Measurements from ENCODE around the gene SFI1. TPM values are rescaled to one million over a fixed set of nuclear protein-coding genes. Genes with fewer than 3 reads are reported as not detected.
A peak's percentile ranks its signal among the peaks of the same experiment; 100 is the strongest.

Gene SFI1
- total and polyA plus RNA-seq, 2 of the 4 experiments (the other 2 are of a cell fraction), result 9.9 to 12.0 TPM

DNA sequence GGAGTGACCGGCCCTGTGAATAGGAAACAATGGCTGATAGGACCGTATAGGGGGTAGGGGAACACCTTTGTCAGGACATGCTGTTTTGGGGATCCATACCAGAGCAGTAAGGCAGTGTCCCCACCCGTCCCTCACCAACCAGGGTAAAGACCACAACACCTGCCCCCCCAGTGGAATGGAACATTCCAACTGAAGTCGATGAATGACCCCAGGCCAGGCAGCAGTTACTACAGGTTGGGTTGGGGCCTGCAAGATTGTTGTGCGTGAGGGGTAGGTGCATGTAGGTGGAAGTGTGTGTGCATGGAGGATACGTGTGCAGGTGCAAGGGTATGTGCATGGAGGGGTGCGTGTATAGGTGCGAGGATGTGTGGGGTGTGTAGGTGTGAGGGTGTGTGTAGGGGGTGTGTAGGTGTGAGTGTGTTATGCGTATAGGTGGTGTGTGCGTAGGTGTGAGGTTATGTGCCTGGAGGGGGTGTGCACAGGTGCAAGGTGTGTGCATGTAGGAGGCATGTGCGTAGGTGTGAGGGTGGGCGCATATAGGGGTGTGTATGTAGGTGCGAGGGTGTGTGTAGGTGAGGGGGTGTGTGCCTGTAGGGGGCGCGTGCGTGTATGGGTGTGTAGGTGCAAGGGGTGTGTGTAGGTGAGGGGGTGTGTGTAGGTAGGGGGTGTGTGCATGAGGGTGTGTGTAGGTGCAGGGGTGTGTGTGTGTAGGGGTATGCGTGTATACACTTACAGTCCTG lies 132.8 kb downstream of the SFI1 start:
- peak overlapping the region; percentile 69; the same call in 1 of the 2 replicates for H3K4me3 ChIP-seq (ENCODE audit: insufficient read depth, low read depth, low read length)
- H3K4me1 ChIP-seq (ENCODE audit: control insufficient read depth, insufficient read depth, low read length), result peaks cover 27% of the 10 kb centered on the region
- H2AK9ac ChIP-seq (replicated peaks; ENCODE audit: low read depth, low read length, poor library complexity), result peak overlapping the region; percentile 94
- no peak overlapping the region for H2BK20ac ChIP-seq (ENCODE audit: low read depth, low read length)
- in situ Hi-C loops (cut with MboI; ENCODE audit: low sequenced_read_pairs) (no loop called here), dilution Hi-C loops (cut with HindIII; ENCODE audit: low sequenced_read_pairs, unreplicated experiment) (no loop called here), intact Hi-C loops (cut with micrococcal nuclease) (no loop called here)
- H3K36me3 ChIP-seq (ENCODE audit: control insufficient read depth, insufficient read depth, low read length), result peaks cover 13% of the 10 kb centered on the region
- no peak overlapping the region for H2BK15ac ChIP-seq (ENCODE audit: low read depth, low read length)
- ChIA-PET POLR2A (ENCODE audit: unreplicated experiment) (no interaction called here), CTCF (interaction anchor here (0.8 to 1.0 kb wide), 2 partner anchors 50 to 100 kb away, joined by 3 read pairs; no protein-coding TSS in a partner anchor)
- TF ChIP-seq BHLHE40 (IDR thresholded peaks at IDR 0.05; ENCODE audit: low read depth, low read length) (no peak), MAFK (IDR thresholded peaks at IDR 0.05; ENCODE audit: low read depth, low read length) (no peak), POLR2A (IDR thresholded peaks at IDR 0.05; ENCODE audit: low read depth, low read length) (peak; percentile 33; the same call in 1 of the 2 replicates), CEBPB (IDR thresholded peaks at IDR 0.05; ENCODE audit: low read depth, low read length) (no peak), RFX5 (IDR thresholded peaks at IDR 0.05; ENCODE audit: low read depth, low read length) (no peak)
- TF ChIP-seq, protein P1, sequence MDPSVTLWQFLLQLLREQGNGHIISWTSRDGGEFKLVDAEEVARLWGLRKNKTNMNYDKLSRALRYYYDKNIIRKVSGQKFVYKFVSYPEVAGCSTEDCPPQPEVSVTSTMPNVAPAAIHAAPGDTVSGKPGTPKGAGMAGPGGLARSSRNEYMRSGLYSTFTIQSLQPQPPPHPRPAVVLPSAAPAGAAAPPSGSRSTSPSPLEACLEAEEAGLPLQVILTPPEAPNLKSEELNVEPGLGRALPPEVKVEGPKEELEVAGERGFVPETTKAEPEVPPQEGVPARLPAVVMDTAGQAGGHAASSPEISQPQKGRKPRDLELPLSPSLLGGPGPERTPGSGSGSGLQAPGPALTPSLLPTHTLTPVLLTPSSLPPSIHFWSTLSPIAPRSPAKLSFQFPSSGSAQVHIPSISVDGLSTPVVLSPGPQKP (IDR thresholded peaks at IDR 0.05; ENCODE audit: borderline replicate concordance, low read depth, low read length), result no peak
- TF ChIP-seq, protein P2, sequence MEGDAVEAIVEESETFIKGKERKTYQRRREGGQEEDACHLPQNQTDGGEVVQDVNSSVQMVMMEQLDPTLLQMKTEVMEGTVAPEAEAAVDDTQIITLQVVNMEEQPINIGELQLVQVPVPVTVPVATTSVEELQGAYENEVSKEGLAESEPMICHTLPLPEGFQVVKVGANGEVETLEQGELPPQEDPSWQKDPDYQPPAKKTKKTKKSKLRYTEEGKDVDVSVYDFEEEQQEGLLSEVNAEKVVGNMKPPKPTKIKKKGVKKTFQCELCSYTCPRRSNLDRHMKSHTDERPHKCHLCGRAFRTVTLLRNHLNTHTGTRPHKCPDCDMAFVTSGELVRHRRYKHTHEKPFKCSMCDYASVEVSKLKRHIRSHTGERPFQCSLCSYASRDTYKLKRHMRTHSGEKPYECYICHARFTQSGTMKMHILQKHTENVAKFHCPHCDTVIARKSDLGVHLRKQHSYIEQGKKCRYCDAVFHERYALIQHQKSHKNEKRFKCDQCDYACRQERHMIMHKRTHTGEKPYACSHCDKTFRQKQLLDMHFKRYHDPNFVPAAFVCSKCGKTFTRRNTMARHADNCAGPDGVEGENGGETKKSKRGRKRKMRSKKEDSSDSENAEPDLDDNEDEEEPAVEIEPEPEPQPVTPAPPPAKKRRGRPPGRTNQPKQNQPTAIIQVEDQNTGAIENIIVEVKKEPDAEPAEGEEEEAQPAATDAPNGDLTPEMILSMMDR (conservative IDR thresholded peaks at IDR 0.05; ENCODE audit: low read depth, low read length), result 0 out of 2 replicates have a peak, but pooled peaks have one; percentile 3
- peaks cover 77% of the 10 kb centered on the region for H4K20me1 ChIP-seq (ENCODE audit: insufficient read depth, low read length)
- H3K27ac ChIP-seq (ENCODE audit: insufficient read depth, low read length), result 0 out of 2 replicates have a peak overlapping the region, but pooled peaks have one; percentile 78
- no peak for ATAC-seq (ENCODE audit: low read depth)
- no peak overlapping the region for H2BK120ac ChIP-seq (ENCODE audit: low read depth, low read length)
- peak overlapping the region in 1 of 2 experiments; percentile 54; a peak in 2 of 4 replicates for H4K8ac ChIP-seq (ENCODE audit: low read depth in 2 of 2, low read length in 2 of 2)
- no peaks in the 10 kb centered on the region for H3K27me3 ChIP-seq (ENCODE audit: control insufficient read depth, insufficient read depth, low read length)
- peak overlapping the region; percentile 42 for H3K23ac ChIP-seq (ENCODE audit: low read depth, low read length)
- H3K4ac ChIP-seq (ENCODE audit: low read depth, low read length), result no peak overlapping the region; the same call in 1 of the 2 replicates
- DNase-seq, result no peak
- peak overlapping the region; percentile 82; the same call in 1 of the 2 replicates for H3K9ac ChIP-seq (ENCODE audit: low read depth, low read length)
- peak overlapping the region; percentile 64; the same call in 1 of the 2 replicates for H2AK5ac ChIP-seq (ENCODE audit: low read depth, low read length)
- H4K5ac ChIP-seq (ENCODE audit: low read depth, low read length), result no peak overlapping the region
- no peak overlapping the region for H3K18ac ChIP-seq (ENCODE audit: low read depth, low read length)
- H3K4me2 ChIP-seq (ENCODE audit: low read depth, low read length), result peak overlapping the region; percentile 89
- H4K91ac ChIP-seq (ENCODE audit: insufficient read depth, low read depth, low read length), result no peak overlapping the region
- no peaks in the 10 kb centered on the region for H3K9me3 ChIP-seq (ENCODE audit: control insufficient read depth, insufficient read depth, low read length)
- peak overlapping the region; percentile 45 for H2AFZ ChIP-seq (replicated peaks; ENCODE audit: low read length, poor library complexity)
- H3K56ac ChIP-seq (ENCODE audit: extremely low read depth, insufficient read depth, low read length), result no peak overlapping the region
- peaks cover 29% of the 10 kb centered on the region for H3K9me1 ChIP-seq (ENCODE audit: insufficient read depth, low read length)
- peak overlapping the region; percentile 42 for H2BK5ac ChIP-seq (ENCODE audit: low read depth, low read length, poor library complexity, severe bottlenecking)
- WGBS, 2 experiments (ENCODE audit: extremely low coverage in 2 of 2, insufficient read length in 1 of 2), result 92 to 100% methylated on average over 3 to 7 of the region's 17 CpGs
- BruUV-seq (replicated peaks), result TSS peak; percentile 32
- H3K79me1 ChIP-seq (ENCODE audit: low read depth in 1 of 2, low read length in 2 of 2), result peaks cover 42 to 93% of the 10 kb centered on the region in 2 experiments
- 0 out of 2 replicates have a peak overlapping the region, but pooled peaks have one; percentile 13 for H3K14ac ChIP-seq (replicated peaks; ENCODE audit: low read depth, low read length)

Measured in IMR-90 (cell line).